ENCODE data around the gene TTC19.

DNA sequence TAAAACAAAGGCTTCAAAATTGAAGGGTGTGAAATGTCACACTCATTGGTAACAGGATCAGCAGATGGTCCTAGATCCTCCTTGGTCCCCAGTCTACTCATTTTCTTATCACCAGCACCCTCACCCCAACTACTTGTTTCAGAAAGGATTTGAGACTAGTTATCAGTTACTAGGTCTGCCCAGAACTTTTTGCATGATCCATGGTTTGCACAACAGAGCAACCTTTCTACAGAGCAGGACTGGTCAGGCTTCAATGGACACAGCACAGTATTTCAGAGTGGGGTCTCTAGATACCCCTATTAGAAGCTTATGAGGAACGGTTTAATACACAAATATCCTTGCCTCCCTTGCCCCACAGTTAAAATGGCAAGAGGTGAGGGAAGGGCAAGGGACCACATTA lies 25.6 kb downstream of the TTC19 start:
- TF ChIP-seq, protein P1, sequence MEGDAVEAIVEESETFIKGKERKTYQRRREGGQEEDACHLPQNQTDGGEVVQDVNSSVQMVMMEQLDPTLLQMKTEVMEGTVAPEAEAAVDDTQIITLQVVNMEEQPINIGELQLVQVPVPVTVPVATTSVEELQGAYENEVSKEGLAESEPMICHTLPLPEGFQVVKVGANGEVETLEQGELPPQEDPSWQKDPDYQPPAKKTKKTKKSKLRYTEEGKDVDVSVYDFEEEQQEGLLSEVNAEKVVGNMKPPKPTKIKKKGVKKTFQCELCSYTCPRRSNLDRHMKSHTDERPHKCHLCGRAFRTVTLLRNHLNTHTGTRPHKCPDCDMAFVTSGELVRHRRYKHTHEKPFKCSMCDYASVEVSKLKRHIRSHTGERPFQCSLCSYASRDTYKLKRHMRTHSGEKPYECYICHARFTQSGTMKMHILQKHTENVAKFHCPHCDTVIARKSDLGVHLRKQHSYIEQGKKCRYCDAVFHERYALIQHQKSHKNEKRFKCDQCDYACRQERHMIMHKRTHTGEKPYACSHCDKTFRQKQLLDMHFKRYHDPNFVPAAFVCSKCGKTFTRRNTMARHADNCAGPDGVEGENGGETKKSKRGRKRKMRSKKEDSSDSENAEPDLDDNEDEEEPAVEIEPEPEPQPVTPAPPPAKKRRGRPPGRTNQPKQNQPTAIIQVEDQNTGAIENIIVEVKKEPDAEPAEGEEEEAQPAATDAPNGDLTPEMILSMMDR (IDR thresholded peaks at IDR 0.05; ENCODE audit: low read depth, low read length, missing input control): no peak
- TF ChIP-seq, protein P2, sequence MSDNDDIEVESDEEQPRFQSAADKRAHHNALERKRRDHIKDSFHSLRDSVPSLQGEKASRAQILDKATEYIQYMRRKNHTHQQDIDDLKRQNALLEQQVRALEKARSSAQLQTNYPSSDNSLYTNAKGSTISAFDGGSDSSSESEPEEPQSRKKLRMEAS (IDR thresholded peaks at IDR 0.05): no peak
- TF ChIP-seq SP1 (IDR thresholded peaks at IDR 0.05) (no peak), YY1 (IDR thresholded peaks at IDR 0.05) (no peak)

Measured in liver (tissue), 3 donors.